Measurements from ENCODE around the gene POLR1E.
"Not testable (repeated sequence)": the region's sequence is repeated elsewhere in the genome, so short reads cannot be mapped to it uniquely, and the experiment has no call there.

POLR1E gene

GRCh38 chr9:37504605-37505004 is 18.9 kb downstream of the POLR1E start:
- DNase-seq = no peak

GRCh38 chr9:37507566-37508134 is 21.9 kb downstream of the POLR1E start:
- no peak for DNase-seq

- DNase-seq = no peak
These were observed 22.5 kb downstream of the POLR1E start for GRCh38 chr9:37508135-37508833.

GRCh38 chr9:37508834-37509206 is 23.1 kb downstream of the POLR1E start:
- DNase-seq = peak; percentile 27

- DNase-seq = no peak
These were observed 23.8 kb downstream of the POLR1E start for GRCh38 chr9:37509536-37509935.

GRCh38 chr9:37510053-37510452 is 24.3 kb downstream of the POLR1E start:
- not testable (repeated sequence) for DNase-seq

- DNase-seq = no peak
These were observed 25.6 kb downstream of the POLR1E start for GRCh38 chr9:37511016-37512010.

- DNase-seq = no peak
These were observed 26.7 kb downstream of the POLR1E start for GRCh38 chr9:37512437-37512836.

GRCh38 chr9:37514415-37514814 is 28.7 kb downstream of the POLR1E start:
- not testable (repeated sequence) for DNase-seq

GRCh38 chr9:37514999-37515398 is 29.3 kb downstream of the POLR1E start:
- DNase-seq = no peak

GRCh38 chr9:37515620-37516258 is 30.0 kb downstream of the POLR1E start:
- no peak for DNase-seq

GRCh38 chr9:37517923-37518322 is 32.2 kb downstream of the POLR1E start:
- DNase-seq = no peak

GRCh38 chr9:37520641-37521040 is 34.9 kb downstream of the POLR1E start:
- no peak for DNase-seq

GRCh38 chr9:37521111-37521510 is 35.4 kb downstream of the POLR1E start:
- no peak for DNase-seq

GRCh38 chr9:37522971-37523370 is 37.2 kb downstream of the POLR1E start:
- no peak for DNase-seq

- no peak for DNase-seq
These were observed 38.2 kb downstream of the POLR1E start for GRCh38 chr9:37523916-37524315.

GRCh38 chr9:37528652-37529471 is 43.1 kb downstream of the POLR1E start:
- DNase-seq = peak; percentile 74

- DNase-seq = peak; percentile 50
These were observed 46.0 kb downstream of the POLR1E start for GRCh38 chr9:37531699-37532098.

- DNase-seq = no peak
These were observed 48.7 kb downstream of the POLR1E start for GRCh38 chr9:37534412-37534811.

GRCh38 chr9:37534901-37535300 is 49.2 kb downstream of the POLR1E start:
- DNase-seq = no peak

- no peak for DNase-seq
These were observed 52.4 kb downstream of the POLR1E start for GRCh38 chr9:37538099-37538498.

- DNase-seq = no peak
These were observed 53.9 kb downstream of the POLR1E start for GRCh38 chr9:37539634-37540033.

All from CD4-positive, alpha-beta T cell treated with Interleukin-17A for 4 hours (primary cell).